Measurements from ENCODE around the gene PYGB. TPM values are rescaled to one million over a fixed set of nuclear protein-coding genes. Genes with fewer than 3 reads are reported as not detected.
A peak's percentile ranks its signal among the peaks of the same experiment; 100 is the strongest.
"Not testable (repeated sequence)": the region's sequence is repeated elsewhere in the genome, so short reads cannot be mapped to it uniquely, and the experiment has no call there.

The PYGB gene
- total RNA-seq, 3 donors from 2014 or later, result 247 to 252 (median 247) TPM

DNA sequence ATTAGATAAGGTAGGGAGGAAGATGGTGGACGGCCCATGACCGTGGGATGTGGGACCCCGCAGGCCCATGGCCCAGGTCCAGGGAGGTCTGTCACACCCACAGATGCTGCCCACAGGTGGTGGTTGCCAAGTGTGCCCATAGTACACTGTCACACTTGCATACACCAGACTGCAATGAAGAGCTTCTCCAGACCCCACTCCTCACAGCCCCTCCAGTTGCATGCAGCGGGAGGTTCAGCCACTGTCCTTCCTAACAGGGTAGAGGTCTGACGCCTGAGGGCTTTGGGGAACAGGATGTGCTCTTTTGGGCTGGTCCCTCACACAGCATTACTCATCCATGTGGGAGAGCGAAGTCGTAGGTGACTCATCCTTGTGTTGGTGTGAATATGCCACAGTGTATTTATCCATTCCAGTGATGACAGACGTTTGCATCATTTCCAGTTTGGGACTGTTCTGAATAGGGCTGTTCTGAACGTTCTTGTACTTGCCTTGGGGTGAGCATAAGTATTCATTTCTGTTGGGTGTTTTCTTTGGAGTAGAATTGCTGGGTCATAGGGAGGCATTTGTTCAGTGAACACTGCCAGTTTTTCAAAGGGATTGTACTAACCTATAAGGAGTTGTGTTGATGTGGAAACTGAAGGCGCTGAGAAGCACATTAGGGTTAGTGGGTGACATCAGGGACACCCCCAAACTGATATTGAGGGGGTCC is 10.1 kb upstream of the PYGB start:
- peak; percentile 75 for ATAC-seq
- DNase-seq, result peak in 1 of 3 donors; percentile 31
- TF ChIP-seq, protein P1, sequence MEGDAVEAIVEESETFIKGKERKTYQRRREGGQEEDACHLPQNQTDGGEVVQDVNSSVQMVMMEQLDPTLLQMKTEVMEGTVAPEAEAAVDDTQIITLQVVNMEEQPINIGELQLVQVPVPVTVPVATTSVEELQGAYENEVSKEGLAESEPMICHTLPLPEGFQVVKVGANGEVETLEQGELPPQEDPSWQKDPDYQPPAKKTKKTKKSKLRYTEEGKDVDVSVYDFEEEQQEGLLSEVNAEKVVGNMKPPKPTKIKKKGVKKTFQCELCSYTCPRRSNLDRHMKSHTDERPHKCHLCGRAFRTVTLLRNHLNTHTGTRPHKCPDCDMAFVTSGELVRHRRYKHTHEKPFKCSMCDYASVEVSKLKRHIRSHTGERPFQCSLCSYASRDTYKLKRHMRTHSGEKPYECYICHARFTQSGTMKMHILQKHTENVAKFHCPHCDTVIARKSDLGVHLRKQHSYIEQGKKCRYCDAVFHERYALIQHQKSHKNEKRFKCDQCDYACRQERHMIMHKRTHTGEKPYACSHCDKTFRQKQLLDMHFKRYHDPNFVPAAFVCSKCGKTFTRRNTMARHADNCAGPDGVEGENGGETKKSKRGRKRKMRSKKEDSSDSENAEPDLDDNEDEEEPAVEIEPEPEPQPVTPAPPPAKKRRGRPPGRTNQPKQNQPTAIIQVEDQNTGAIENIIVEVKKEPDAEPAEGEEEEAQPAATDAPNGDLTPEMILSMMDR (IDR thresholded peaks at IDR 0.05), result no peak
- Histone ChIP-seq H3K9me3 (no peaks in the 10 kb centered on the region), H3K4me1 (ENCODE audit: low read depth) (peaks cover 29% of the 10 kb centered on the region), H3K4me3 (no peak overlapping the region), H3K36me3 (ENCODE audit: low read depth) (no peaks in the 10 kb centered on the region)
- intact Hi-C loops (cut with DNase I, micrococcal nuclease), result no loop called here

DNA sequence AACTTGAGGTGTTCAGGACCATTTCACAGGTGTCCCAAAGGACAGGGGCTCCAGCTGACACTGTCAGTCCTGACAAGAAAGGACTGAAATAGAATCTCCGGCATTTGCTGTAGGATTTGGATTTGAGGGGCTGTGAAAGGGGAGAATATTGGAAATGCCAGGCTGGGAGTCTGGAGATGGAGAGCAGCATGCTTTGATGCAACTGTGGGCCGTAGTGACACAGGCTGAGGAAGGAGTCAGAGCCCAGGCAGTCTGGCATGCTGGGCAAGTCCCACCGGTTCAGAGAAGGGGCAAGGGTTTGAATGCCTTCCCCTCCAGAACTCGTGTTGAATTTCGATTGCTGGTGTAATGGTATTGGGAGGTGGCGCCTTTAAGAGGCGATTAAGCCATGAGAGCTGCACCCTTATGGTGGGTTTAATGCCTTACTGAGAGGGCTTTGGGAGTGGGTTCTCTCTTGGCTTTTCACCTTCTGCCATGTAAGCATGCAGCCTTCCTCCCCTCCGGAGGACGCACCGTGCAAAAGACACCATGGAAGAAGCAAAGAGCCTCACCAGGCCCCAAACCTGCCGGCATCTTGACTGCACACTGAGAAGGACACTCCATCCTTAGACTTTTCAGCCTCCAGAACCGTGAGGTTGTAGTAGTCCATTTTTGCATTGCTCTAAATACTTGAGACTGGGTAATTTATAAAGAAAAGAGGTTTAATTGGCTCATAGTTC is 9.4 kb upstream of the PYGB start:
- no peaks in the 10 kb centered on the region for H3K9me3 ChIP-seq
- H3K36me3 ChIP-seq (ENCODE audit: low read depth), result no peaks in the 10 kb centered on the region
- TF ChIP-seq, protein P1 (IDR thresholded peaks at IDR 0.05), result no peak
- DNase-seq (no peak), ATAC-seq (no peak)
- intact Hi-C loops (cut with DNase I, micrococcal nuclease), result no loop called here
- H3K4me3 ChIP-seq, result no peak overlapping the region
- peaks cover 29% of the 10 kb centered on the region for H3K4me1 ChIP-seq (ENCODE audit: low read depth)

DNA sequence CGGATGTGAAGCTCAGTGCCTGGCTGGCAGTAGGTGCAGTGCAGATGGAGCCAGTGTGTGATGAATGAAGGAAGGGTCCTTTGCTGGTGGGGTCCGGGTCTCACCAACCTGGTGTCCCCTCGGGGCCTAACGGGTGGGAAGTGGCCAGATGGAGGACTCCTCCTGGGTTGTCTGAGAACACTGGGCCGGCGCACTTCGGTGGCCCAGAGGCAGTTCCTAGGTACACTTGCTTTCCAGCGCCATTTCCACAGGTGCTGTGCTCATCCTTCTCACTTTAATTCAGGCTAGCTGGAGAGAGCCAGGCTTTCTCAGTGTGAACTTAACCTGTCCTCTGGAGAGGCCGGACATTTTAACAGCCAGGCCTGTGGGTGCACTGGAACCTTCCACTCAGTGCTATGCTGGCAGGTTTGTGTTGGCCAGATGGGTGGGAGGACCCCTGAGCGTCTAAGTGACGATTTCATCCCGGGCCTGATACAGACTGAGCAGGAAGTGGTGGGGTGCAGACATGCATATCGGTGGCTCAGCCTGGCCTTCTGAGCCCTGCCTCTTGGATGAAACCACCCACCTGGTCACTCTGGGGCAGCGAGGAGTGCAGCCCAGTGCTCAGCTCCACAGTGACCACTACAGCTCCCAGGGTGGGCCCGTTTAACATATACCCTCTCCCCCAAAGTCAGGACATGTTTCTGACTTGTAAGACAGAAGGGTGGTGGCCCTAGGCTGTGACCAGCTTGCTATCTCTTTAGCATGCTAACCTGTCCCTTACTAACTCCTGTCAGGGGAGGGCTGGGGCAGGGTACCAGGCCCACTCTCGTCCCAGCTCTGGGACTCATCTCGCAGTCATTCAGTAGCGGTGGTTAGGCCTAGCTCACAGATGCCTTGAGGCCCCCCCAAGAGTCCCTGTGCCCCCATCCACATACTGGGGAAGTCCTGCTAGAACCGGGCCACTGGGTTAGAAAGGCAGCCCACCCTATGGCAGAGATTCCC is 8.2 kb upstream of the PYGB start:
- peaks cover 26% of the 10 kb centered on the region for H3K4me1 ChIP-seq (ENCODE audit: low read depth)
- ATAC-seq (no peak), DNase-seq (peak in 1 of 3 donors; percentile 26)
- TF ChIP-seq, protein P1 (IDR thresholded peaks at IDR 0.05), result no peak
- no peaks in the 10 kb centered on the region for H3K36me3 ChIP-seq (ENCODE audit: low read depth)
- H3K9me3 ChIP-seq, result no peaks in the 10 kb centered on the region
- H3K4me3 ChIP-seq, result no peak overlapping the region
- intact Hi-C loops (cut with DNase I, micrococcal nuclease), result no loop called here

DNA sequence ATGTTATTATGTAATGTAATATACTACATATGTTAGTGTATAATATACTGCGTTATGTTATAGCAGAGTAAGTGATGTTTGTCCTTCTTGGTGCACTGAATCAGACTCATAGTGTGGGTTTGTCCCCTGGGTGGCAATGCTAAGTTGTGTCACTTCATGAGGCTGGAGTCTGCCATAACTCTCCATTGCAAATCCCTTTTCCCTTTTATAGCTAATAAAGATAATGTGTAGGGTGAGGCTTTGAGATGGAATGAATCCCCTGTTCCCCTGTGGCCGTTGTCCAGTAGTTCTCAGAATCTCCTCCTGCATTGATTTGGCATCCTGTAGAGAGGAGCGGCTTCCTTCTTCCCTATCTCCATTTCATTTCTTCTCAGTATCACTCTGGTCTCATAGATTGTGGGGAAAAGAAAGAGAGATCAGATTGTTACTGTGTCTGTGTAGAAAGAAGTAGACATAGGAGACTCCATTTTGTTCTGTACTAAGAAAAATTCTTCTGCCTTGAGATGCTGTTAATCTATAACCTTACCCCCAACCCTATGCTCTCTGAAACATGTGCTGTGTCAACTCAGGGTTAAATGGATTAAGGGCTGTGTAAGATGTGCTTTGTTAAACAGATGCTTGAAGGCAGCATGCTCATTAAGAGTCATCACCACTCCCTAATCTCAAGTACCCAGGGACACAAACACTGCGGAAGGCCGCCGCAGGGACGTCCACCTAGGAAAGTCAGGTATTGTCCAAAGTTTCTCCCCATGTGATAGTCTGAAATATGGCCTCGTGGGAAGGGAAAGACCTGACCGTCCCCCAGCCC is 6.8 kb upstream of the PYGB start:
- intact Hi-C loops (cut with DNase I, micrococcal nuclease); H3K36me3 ChIP-seq (ENCODE audit: low read depth); H3K9me3 ChIP-seq; DNase-seq; H3K4me3 ChIP-seq: not testable (repeated sequence)
- peaks cover 17% of the 10 kb centered on the region for H3K4me1 ChIP-seq (ENCODE audit: low read depth)
- peak; percentile 17 for ATAC-seq

DNA sequence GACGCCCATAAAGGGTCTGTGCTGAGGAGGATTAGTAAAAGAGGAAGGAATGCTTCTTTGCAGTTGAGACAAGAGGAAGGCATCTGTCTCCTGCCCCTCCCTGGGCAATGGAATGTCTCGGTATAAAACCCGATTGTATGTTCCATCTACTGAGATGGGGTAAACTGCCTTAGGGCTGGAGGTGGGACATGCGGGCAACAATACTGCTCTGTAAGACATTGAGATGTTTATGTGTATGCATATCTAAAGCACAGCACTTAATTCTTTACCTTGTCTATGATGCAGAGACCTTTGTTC is 6.3 kb upstream of the PYGB start:
- H3K4me1 ChIP-seq (ENCODE audit: low read depth), result peaks cover 17% of the 10 kb centered on the region
- H3K9me3 ChIP-seq; H3K4me3 ChIP-seq; DNase-seq; intact Hi-C loops (cut with DNase I, micrococcal nuclease); ATAC-seq; H3K36me3 ChIP-seq (ENCODE audit: low read depth): not testable (repeated sequence)

DNA sequence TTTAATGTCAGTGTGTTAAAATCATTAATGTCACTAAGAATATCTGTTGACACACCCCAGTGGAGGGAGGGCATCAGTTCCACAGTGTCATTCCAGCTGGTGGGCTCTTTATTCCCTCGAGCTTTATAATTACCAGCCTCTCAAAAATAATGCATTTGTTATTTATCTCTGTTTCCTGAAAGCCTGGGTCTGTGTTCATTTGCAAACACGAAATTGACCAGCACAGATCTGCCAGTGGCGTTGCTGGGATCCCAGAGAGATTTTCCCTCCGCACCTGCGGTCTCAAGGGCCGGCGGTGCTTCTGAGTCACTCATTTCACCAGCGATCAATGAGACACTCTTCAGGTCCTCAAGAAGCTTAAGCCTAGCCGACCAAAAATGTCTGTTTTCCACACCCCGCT is 5.7 kb upstream of the PYGB start:
- H3K4me1 ChIP-seq (ENCODE audit: low read depth), result peaks cover 16% of the 10 kb centered on the region
- DNase-seq (no peak), ATAC-seq (no peak)
- H3K4me3 ChIP-seq, result no peak overlapping the region
- TF ChIP-seq, protein P1 (IDR thresholded peaks at IDR 0.05), result no peak
- H3K9me3 ChIP-seq, result no peaks in the 10 kb centered on the region
- H3K36me3 ChIP-seq (ENCODE audit: low read depth), result no peaks in the 10 kb centered on the region
- intact Hi-C loops (cut with DNase I, micrococcal nuclease), result no loop called here
